SK-N-SH (cell line): ENCODE data around the gene NFIA. TPM values are rescaled to one million over a fixed set of nuclear protein-coding genes. Genes with fewer than 3 reads are reported as not detected.
A peak's percentile ranks its signal among the peaks of the same experiment; 100 is the strongest.

Experiments used
- CTCF ChIA-PET: fragments of 300-600, 350-600 bp; formaldehyde crosslinking; extraction: SDS; loops from one replicate; lab custom pipeline; 2021; lab: Yijun Ruan, JAX
- POLR2A ChIA-PET: fragments of 350-600 bp; sonication (Branson Sonifier 250); formaldehyde crosslinking; extraction: SDS; loops from one replicate; lab custom pipeline; 2020; ENCODE audit warnings: antibody characterized with exemption, inconsistent platforms; lab: Yijun Ruan, JAX
- DNase-seq: peaks from one replicate; pipeline ENCODE4 v3.0.0; 2012
- H2AFZ ChIP-seq: fragments of 200-600 bp; sonication (generic); 2 replicates; pipeline ENCODE4 v1.8.1; 2016; ENCODE audit warnings: antibody characterized with exemption, mild to moderate bottlenecking, low read depth
- H3F3A ChIP-seq: fragments of 200-600 bp; sonication (generic); replicated peaks from 2 replicates; pipeline ENCODE3; 2016; ENCODE audit warnings: antibody characterized with exemption, mild to moderate bottlenecking; ENCODE audit not compliant: insufficient read depth
- H3K27ac ChIP-seq, 2 experiments: fragments of 200-500 bp in 1 of 2; fragments of 200-600 bp in 1 of 2; sonication (Bioruptor generic) in 1 of 2; sonication (generic), shearing (Covaris generic) in 1 of 2; 2 replicates each; pipeline versions ENCODE4 v1.5.1 to v1.6.1; 2014 to 2016; ENCODE audit warnings: low read depth in 2 of 2, inconsistent platforms in 1 of 2, low read length in 1 of 2, mild to moderate bottlenecking in 1 of 2, mixed read lengths in 1 of 2
- H3K27me3 ChIP-seq: fragments of 200-600 bp; sonication (generic), shearing (Covaris generic); 2 replicates; pipeline ENCODE4 v1.6.1; 2016; ENCODE audit warnings: mixed run types; ENCODE audit not compliant: insufficient read depth
- H3K36me3 ChIP-seq, 2 experiments: fragments of 200-500 bp in 1 of 2; fragments of 200-600 bp in 1 of 2; sonication (Bioruptor generic) in 1 of 2; sonication (generic) in 1 of 2; replicated peaks in 1 of 2; 2 replicates each; pipeline versions ENCODE3 to v1.5.1; 2014 to 2016; ENCODE audit warnings: low read length in 1 of 2, mild to moderate bottlenecking in 1 of 2; ENCODE audit not compliant: insufficient read depth in 2 of 2, control insufficient read depth in 1 of 2
- H3K4me1 ChIP-seq, 2 experiments: fragments of 200-500 bp in 1 of 2; fragments of 200-600 bp in 1 of 2; sonication (Bioruptor generic) in 1 of 2; sonication (generic), shearing (Covaris generic) in 1 of 2; 2 replicates each; pipeline versions ENCODE4 v1.5.1 to v1.6.1; 2014 to 2016; ENCODE audit warnings: low read depth in 1 of 2, low read length in 1 of 2, mixed run types in 1 of 2; ENCODE audit not compliant: insufficient read depth in 2 of 2, control insufficient read depth in 1 of 2
- H3K4me2 ChIP-seq: fragments of 200-600 bp; sonication (generic), shearing (Covaris generic); 2 replicates; pipeline ENCODE4 v1.6.1; 2017; ENCODE audit warnings: mixed run types
- H3K4me3 ChIP-seq, 2 experiments: fragments of 200-500 bp in 1 of 2; fragments of 200-600 bp in 1 of 2; sonication (Bioruptor generic) in 1 of 2; sonication (generic), shearing (Covaris generic) in 1 of 2; 2 replicates each; pipeline versions ENCODE4 v1.5.1 to v1.8.1; 2014 to 2016; ENCODE audit warnings: low read depth in 2 of 2, inconsistent platforms in 1 of 2, low read length in 1 of 2, mild to moderate bottlenecking in 1 of 2, mixed read lengths in 1 of 2, moderate library complexity in 1 of 2
- H3K79me2 ChIP-seq: fragments of 200-600 bp; sonication (generic); 2 replicates; pipeline ENCODE4 v1.8.1; 2017; ENCODE audit warnings: mild to moderate bottlenecking; ENCODE audit not compliant: insufficient read depth
- H3K9ac ChIP-seq: fragments of 200-600 bp; sonication (generic); 2 replicates; pipeline ENCODE4 v1.6.1; 2017; ENCODE audit warnings: mixed run types
- H3K9me2 ChIP-seq: fragments of 200-600 bp; sonication (generic); 2 replicates; pipeline ENCODE4 v1.6.1; 2017; ENCODE audit warnings: mixed run types
- H3K9me3 ChIP-seq: fragments of 200-600 bp; sonication (generic); 2 replicates; pipeline ENCODE4 v1.6.1; 2017; ENCODE audit warnings: mixed run types, mild to moderate bottlenecking, moderate library complexity
- H4K20me1 ChIP-seq: fragments of 200-600 bp; sonication (generic); 2 replicates; pipeline ENCODE4 v1.6.1; 2017; ENCODE audit warnings: mild to moderate bottlenecking, mixed run types; ENCODE audit not compliant: insufficient read depth
- EP300 ChIP-seq, 2 experiments: IDR thresholded peaks; 2 replicates each; pipeline versions ENCODE4 v1.4.0 to v1.6.1; 2012; ENCODE audit warnings: borderline replicate concordance in 1 of 2, low read depth in 1 of 2, low read length in 1 of 2
- MEF2A ChIP-seq: IDR thresholded peaks from 2 replicates; pipeline ENCODE4 v1.4.0; 2012; ENCODE audit warnings: low read depth, borderline replicate concordance
- NFIC ChIP-seq: IDR thresholded peaks from 2 replicates; pipeline ENCODE4 v1.4.0; 2012; ENCODE audit warnings: borderline replicate concordance
- RXRA ChIP-seq: IDR thresholded peaks from 2 replicates; pipeline ENCODE4 v1.4.0; 2012; ENCODE audit warnings: low read depth, mild to moderate bottlenecking, borderline replicate concordance
- TCF12 ChIP-seq: IDR thresholded peaks from 2 replicates; pipeline ENCODE4 v1.4.0; 2012
- WGBS: methylation state at CpG from one replicate; pipeline ENCODE4 v1.1.6; 2017; ENCODE audit warnings: low lambda C conversion rate; 5-methylcytosine and 5-hydroxymethylcytosine counted together
- polyA plus RNA-seq, 3 experiments: library from polyadenylated mRNA; depleted of rRNA; stranded (reverse); fragments of >200 nt; gene quantifications; 2 replicates each; pipeline ENCODE4 v1.2.3, GENCODE V29; 2012
- TF ChIP-seq, protein P1 (sequence below): IDR thresholded peaks from 2 replicates; pipeline ENCODE4 v1.6.1; 2012; ENCODE audit warnings: mild to moderate bottlenecking, low read depth, low read length, moderate library complexity
- TF ChIP-seq, protein P2 (sequence below): IDR thresholded peaks from 2 replicates; pipeline ENCODE4 v1.4.0; 2012; ENCODE audit warnings: low read depth
- TF ChIP-seq, protein P3 (sequence below): fragments of 200-600 bp; sonication (generic); IDR thresholded peaks from 2 replicates; pipeline ENCODE4 v1.6.1; 2017; ENCODE audit warnings: antibody characterized with exemption, mild to moderate bottlenecking, moderate library complexity

Gene NFIA
- polyA plus RNA-seq, 1 of the 3 experiments (the other 2 are of a cell fraction), result 3.3 TPM

DNA sequence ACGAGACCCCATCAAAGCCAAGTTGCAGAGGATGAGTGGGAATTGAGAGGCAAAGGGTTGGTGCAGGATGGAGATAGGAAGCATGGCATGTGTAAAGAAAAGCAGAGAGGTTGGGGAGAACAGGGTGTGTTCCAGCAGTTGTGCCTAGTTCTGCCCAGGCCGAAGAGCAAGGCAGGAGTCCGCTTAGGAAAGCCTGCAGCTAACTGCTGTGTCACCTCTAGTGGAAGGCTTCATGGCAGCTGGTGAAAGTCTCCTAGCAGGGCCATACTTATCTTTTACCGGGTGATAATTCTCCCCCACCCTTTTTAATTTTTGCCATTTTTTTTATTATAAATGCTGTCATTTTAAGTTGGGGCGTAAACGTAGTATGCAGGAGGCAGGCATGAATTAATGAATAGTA, 93.6 kb downstream of the NFIA start (continued):
- TF ChIP-seq NFIC, result no peak

DNA sequence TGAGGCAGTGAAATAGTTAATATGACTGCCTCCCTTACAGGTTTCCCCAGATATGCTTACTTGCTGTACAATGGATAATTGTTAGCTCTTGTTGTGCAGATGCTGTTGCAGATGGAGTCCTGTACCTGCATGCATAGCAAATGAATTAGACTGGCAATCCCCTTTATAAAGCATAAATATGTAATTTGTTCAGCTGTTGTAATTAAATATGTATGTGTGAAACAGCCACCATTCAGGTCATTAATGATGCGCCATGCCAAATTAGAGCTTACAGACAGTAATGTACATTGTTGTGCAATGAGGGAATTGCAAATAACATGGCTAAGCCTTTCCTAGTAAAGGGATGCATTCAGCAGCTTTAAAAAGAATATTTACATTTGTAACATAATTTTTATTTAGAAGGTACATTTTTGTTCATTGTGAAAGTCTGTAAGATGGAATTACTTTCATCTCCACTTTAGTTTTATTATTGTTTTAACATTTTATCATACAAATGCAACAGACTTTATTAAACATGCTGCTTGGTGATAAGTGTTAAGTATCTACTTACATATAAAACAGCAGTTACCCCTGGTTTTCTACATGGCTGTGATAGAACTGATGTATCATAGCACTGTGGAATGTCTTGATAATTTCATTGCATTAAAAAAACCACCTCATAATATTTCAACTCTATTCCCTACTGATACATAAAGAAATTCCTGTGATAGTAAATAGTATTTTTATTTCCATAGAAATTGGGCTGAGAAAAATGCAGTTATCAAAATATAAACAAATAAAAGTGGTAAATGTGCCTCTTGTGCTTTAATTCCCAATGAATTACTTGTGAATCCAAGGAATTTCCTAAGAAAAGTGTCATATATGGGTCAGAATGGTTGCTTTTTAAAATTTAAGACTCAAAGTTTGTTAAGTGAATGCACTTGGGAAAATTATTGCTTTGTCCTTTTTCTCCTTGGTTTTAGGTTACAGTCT, 99.0 kb downstream of the NFIA start:
- Histone ChIP-seq H3K27ac (peak overlapping the region in 1 of 2 experiments; percentile 46; a peak in 1 of 4 replicates), H2AFZ (no peak overlapping the region), H3F3A (peaks cover 8% of the 10 kb centered on the region), H3K4me2 (no peak overlapping the region), H3K27me3 (no peaks in the 10 kb centered on the region), H3K9ac (no peak overlapping the region), H3K4me3 (no peak overlapping the region), H3K9me2 (no peaks in the 10 kb centered on the region), H3K79me2 (no peaks in the 10 kb centered on the region; the same call in 1 of the 2 replicates), H3K36me3 (no peaks in the 10 kb centered on the region), H3K4me1 (peaks cover 21 to 30% of the 10 kb centered on the region in 2 experiments; a peak in 3 of 4 replicates), H4K20me1 (no peaks in the 10 kb centered on the region), H3K9me3 (no peaks in the 10 kb centered on the region)
- DNase-seq, result no peak
- WGBS, result 100% methylated on average over 1 of the region's 1 CpG
- POLR2A ChIA-PET, result no interaction called here
- CTCF ChIA-PET, result interaction anchor here (1.3 kb wide), 1 partner anchor 12 kb away, joined by 3 read pairs; no protein-coding TSS in a partner anchor
- TF ChIP-seq EP300 (IDR thresholded peaks at IDR 0.05; ENCODE audit: borderline replicate concordance in 1 of 2, low read depth in 1 of 2, low read length in 1 of 2), result no peak
- TF ChIP-seq, protein P1, sequence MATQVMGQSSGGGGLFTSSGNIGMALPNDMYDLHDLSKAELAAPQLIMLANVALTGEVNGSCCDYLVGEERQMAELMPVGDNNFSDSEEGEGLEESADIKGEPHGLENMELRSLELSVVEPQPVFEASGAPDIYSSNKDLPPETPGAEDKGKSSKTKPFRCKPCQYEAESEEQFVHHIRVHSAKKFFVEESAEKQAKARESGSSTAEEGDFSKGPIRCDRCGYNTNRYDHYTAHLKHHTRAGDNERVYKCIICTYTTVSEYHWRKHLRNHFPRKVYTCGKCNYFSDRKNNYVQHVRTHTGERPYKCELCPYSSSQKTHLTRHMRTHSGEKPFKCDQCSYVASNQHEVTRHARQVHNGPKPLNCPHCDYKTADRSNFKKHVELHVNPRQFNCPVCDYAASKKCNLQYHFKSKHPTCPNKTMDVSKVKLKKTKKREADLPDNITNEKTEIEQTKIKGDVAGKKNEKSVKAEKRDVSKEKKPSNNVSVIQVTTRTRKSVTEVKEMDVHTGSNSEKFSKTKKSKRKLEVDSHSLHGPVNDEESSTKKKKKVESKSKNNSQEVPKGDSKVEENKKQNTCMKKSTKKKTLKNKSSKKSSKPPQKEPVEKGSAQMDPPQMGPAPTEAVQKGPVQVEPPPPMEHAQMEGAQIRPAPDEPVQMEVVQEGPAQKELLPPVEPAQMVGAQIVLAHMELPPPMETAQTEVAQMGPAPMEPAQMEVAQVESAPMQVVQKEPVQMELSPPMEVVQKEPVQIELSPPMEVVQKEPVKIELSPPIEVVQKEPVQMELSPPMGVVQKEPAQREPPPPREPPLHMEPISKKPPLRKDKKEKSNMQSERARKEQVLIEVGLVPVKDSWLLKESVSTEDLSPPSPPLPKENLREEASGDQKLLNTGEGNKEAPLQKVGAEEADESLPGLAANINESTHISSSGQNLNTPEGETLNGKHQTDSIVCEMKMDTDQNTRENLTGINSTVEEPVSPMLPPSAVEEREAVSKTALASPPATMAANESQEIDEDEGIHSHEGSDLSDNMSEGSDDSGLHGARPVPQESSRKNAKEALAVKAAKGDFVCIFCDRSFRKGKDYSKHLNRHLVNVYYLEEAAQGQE, result no peak

DNA sequence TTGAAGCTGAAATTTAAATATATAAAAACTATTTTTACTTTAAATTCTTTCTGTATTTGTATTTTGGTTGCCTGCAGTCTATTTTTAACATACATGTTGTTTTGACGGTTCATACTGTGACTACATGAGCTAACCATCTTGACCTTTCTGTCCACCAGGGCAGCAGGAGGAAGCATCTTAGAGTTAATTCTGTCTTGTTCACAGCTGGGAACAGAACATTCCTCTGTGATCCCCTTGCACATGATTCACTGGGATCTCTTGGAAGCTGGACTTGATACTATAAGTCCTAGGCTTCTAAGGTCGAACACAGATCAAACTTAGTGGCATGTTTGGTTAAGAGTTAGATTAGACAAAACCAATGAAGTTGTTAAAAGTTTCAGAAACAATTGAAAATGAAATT, 99.7 kb downstream of the NFIA start:
- ChIA-PET POLR2A (no interaction called here), CTCF (interaction anchor here (1.3 kb wide), 1 partner anchor 13 kb away, joined by 3 read pairs; no protein-coding TSS in a partner anchor)
- Histone ChIP-seq H3K4me3 (no peak overlapping the region), H3K27me3 (no peaks in the 10 kb centered on the region), H2AFZ (no peak overlapping the region), H3K36me3 (no peaks in the 10 kb centered on the region), H3K79me2 (no peaks in the 10 kb centered on the region; the same call in 1 of the 2 replicates), H3F3A (peaks cover 8% of the 10 kb centered on the region), H3K9me3 (no peaks in the 10 kb centered on the region), H3K4me1 (peaks cover 21 to 30% of the 10 kb centered on the region in 2 experiments; a peak in 3 of 4 replicates), H4K20me1 (no peaks in the 10 kb centered on the region), H3K4me2 (no peak overlapping the region; the same call in 1 of the 2 replicates), H3K9ac (no peak overlapping the region), H3K9me2 (no peaks in the 10 kb centered on the region), H3K27ac (peak overlapping the region in 1 of 2 experiments; percentile 7; a peak in 1 of 4 replicates)
- 52% methylated on average over 2 of the region's 2 CpGs for WGBS
- TF ChIP-seq, protein P2, sequence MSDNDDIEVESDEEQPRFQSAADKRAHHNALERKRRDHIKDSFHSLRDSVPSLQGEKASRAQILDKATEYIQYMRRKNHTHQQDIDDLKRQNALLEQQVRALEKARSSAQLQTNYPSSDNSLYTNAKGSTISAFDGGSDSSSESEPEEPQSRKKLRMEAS, result no peak
- TF ChIP-seq, protein P3, sequence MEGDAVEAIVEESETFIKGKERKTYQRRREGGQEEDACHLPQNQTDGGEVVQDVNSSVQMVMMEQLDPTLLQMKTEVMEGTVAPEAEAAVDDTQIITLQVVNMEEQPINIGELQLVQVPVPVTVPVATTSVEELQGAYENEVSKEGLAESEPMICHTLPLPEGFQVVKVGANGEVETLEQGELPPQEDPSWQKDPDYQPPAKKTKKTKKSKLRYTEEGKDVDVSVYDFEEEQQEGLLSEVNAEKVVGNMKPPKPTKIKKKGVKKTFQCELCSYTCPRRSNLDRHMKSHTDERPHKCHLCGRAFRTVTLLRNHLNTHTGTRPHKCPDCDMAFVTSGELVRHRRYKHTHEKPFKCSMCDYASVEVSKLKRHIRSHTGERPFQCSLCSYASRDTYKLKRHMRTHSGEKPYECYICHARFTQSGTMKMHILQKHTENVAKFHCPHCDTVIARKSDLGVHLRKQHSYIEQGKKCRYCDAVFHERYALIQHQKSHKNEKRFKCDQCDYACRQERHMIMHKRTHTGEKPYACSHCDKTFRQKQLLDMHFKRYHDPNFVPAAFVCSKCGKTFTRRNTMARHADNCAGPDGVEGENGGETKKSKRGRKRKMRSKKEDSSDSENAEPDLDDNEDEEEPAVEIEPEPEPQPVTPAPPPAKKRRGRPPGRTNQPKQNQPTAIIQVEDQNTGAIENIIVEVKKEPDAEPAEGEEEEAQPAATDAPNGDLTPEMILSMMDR, result 0 out of 2 replicates have a peak, but pooled peaks have one; percentile 10
- TF ChIP-seq, protein P1, result no peak
- TF ChIP-seq RXRA (peak; percentile 35; the same call in 1 of the 2 replicates), MEF2A (peak; percentile 29; the same call in 1 of the 2 replicates), TCF12 (peak; percentile 24)
- no peak for DNase-seq
